Epidermal melanocyte (primary cell): ENCODE data around the gene PERCC1.

Experiments used
- DNase-seq: peaks from one replicate; pipeline ENCODE4 v3.0.0; 2011; ENCODE audit warnings: low spot score; ENCODE audit not compliant: insufficient read length

PERCC1 gene

DNA sequence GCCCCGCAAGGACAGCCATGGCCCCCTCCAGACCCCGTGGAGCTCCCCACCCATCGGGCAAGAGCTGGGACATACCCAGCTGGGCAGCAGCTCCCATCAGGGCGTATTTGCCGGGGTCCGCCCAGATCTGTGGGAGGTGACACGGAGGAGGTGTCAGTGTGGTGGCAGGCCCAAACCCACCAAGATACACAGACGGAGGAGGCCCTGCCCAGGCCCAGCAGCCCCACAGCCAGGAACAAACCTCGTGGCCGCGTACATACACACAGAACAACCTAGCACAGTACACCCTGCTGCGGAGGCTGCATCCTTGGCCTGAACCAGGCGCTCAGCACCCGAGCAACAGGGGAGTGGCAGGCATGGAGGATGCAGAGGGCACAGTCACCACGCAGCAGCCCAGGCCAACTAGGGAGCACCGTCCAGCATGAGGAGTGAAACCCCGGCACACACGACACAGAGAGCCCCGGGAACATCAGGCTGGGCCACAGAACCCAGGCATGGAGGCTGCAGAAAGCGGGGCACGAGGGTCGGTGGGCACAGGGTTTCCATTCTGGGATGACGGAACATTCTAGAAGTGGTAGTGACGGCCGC, 18.4 kb downstream of the PERCC1 start:
- no peak for DNase-seq

GRCh38 chr16:1450218-1450617, 19.3 kb downstream of the PERCC1 start:
- DNase-seq = no peak

- DNase-seq = no peak
Measured at GRCh38 chr16:1450841-1451240, 20.0 kb downstream of the PERCC1 start.

DNA sequence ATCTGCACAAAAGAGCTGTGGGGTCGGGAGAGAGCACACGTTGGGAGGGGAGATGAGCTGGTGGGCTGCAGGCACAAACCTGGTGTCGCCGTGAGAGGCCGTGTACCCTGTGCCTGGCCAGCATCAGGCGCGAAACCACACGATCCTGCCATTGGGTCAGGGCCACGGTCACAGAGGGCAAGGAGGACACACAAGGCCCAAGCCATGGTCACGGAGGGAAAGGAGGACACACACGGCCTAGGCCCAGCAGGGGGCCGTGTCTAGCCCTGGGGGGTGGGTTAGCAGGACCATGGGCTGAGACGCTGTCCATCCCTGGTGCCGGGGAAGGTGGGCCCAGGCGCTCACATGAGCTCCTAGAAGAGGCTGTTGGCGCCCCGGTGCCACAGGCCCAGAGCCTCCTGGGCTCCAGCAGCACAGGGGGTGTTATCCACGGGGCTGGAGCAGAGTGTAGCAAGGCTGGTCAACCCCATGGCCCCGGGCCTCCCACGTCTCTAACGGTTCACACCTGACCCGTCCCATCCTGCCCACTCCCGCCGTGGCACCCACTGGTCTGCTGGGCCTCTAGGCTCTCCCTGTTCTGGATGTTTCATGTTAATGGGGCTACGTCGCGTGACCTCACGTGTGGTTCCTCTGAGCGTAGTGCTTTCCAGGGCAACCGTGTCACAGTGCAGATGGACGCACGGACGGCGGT, 21.0 kb downstream of the PERCC1 start:
- no peak for DNase-seq

DNA sequence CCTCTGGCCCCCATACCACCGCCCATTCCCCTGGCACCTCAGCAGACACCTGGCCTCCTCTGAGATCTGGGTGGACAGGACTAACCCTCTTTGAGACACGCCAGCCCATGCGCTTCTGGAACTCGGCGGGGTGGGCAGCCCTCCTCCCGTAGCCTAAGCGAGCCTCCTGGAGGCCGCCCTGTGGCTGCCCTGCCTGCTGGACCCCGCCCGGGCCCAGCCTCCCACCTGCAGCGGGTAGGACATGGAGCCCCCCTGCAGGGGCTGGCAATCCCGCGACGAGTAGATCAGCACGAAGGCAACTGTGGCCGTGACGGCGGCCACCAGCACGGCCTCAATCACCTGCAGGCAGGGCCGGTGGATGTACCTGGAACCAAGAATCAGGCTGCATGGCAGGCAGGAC, 21.7 kb downstream of the PERCC1 start:
- DNase-seq = no peak

DNA sequence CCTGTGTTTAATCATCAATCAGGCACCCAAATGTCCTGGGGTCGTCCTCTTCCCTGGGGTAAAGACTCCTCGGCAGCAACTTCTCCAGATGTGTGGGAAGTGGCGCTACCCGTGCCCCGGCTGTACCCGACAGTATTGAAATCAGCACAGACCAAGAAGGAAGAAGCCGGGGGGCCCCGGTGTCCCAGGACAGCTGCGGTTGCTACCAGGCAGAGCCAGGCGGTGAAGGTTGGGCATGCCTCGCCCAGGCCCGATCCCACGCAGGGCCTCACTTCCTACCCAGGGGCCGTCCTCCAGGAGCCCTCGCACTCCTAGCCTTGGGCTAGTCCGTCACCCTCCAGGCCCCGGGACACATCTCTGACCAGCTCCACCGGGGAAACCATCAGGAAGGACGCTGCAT, 22.4 kb downstream of the PERCC1 start:
- DNase-seq = no peak

- no peak for DNase-seq
Measured at GRCh38 chr16:1454561-1454960, 23.7 kb downstream of the PERCC1 start.

DNA sequence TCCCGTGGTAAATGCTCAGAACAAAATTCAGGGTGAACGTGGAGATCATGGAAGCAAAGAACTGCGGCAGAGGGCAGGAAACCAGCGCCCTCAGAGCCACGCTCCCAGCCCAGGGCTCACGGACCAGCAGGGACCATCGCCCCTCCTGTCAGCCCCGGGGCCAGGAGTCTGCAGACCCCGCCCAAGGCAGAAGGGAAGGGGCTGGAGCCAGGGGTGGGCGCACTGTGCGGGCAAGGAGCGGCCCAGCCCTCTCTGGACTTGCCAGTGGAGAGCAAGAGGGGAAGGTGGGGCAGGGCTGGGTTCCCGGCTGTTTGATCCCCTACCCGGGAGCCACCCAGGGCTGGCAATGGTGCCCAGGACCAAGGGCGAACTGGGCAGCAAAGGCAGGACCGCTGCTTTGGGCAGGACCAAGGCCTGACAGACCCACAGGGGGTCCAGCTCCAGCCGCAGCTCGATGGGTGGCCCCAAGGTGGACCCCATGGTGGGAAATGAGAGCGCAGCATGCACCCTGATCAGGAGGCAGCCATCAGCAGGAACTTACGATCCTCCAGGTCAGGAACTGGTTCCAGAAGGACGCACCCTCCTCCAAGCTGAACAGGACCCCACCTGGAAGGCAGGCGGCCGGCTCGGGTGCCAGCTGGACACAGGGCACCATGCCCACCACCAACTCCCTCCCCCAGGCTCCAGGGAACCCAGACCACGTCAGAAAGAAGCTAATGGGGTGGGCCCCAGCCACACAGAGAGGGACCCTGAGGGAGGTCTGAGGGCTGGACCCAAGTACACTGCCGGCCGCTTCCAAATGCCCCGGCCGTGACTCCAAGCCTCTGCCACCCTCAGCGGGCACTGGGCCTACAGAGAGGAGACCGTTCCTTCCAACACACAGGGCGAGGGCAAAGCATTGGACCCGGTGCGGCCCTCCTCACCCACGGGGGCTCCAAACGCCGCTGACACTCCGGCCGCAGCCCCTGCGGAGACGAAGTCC, 24.6 kb downstream of the PERCC1 start:
- DNase-seq = no peak

- no peak for DNase-seq
Measured at GRCh38 chr16:1456951-1457350, 26.1 kb downstream of the PERCC1 start.

GRCh38 chr16:1457489-1458245, 26.8 kb downstream of the PERCC1 start:
- DNase-seq = no peak

DNA sequence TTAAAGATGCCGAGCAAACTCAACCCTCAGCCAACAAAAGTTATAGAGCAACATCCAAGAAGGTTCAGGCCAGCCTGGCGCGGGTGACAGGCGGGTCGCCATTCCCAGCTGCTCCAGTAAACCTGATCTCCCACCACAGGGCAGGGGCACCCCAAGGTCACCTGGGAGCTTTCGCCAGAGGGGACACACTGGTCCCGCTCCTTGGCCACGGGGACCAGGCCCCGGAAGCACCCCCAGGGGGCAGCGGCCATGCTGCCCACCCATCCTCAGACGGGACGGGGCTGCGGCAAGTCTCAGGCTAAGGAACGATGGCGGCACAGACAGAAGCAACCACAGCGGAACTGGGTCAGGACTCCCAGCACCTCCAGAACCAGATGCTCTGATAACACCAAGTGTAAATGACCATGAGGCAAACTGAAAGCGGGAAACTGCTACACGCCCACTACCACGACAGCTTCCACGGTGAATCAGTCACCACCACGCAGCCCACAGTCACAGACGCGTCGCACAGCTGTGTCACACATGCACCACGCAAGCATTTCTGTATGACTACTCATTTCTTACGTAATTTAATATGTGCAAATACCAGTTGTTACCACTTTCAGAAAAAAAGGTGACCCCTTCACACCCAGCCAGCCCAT, 27.6 kb downstream of the PERCC1 start:
- no peak for DNase-seq

- no peak for DNase-seq
Measured at GRCh38 chr16:1458977-1459341, 28.1 kb downstream of the PERCC1 start.

DNA sequence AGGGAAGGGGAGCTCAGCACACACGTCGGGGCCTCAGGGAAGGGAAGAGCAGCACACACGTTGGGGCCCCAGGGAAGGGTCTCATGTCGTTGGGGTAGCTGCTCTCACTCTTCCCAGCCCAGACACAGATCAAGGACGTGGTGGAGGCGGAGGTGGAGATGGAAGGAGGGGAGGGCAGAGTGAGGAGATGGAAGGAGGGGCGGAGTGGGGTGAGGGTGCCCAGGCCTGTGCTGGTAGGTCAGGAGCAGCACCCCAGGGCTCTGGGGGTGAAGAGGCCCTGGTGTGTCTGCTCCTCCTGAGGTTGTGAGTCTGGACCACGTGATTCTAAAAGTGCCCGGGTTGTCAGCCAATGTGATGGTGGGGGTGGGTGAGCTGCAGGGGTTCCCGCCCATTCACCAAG, 29.1 kb downstream of the PERCC1 start:
- DNase-seq = no peak

DNA sequence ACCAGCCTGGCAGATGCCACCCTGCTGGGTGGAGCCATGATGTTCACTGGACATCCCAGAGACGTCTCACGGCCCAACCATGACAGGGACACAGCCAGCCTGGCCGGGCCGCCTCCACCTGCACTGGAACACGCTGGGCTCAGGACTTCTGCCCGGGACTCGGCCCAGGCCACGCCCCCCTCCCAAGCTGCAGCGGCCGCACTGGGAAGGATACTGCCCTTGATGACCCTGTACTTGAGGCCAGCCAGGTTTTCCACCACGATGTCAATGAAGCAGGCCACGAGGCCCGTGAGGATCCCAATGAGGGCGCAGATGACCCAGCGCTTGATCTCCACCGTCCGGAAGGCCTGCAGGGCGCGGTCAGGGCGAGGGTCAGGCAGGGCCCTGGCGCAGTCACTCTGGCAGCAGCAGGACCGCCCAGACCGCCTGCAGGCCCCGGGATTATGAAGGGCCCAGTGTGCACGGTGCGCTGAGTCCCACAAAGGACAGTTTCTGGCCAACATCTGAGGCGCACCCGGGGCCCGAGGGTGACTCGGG, 29.8 kb downstream of the PERCC1 start:
- DNase-seq = no peak

DNA sequence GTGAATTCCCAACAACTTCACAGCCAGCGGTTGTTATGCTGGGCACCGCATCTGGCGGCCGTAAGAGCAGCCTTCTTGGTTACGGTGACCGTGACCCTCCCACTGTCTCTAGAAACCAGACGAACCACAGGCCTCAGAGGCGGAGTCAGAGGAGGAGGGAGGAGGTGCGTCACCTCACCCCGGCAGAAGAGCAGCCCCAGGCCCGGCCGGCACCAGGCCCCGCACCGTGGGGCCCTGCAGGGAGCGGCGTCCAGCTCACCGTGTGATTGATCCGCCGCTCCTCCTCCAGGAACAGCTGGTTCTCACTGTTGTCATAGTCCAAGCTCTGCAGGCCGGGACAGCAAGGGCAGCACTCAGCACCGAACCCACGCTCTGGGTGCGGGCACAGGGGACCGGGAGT, 30.3 kb downstream of the PERCC1 start:
- no peak for DNase-seq

GRCh38 chr16:1464196-1464893, 33.5 kb downstream of the PERCC1 start:
- DNase-seq = peak; percentile 64

- no peak for DNase-seq
Measured at GRCh38 chr16:1464894-1465566, 34.2 kb downstream of the PERCC1 start.

GRCh38 chr16:1465567-1465915, 34.7 kb downstream of the PERCC1 start:
- DNase-seq = no peak

DNA sequence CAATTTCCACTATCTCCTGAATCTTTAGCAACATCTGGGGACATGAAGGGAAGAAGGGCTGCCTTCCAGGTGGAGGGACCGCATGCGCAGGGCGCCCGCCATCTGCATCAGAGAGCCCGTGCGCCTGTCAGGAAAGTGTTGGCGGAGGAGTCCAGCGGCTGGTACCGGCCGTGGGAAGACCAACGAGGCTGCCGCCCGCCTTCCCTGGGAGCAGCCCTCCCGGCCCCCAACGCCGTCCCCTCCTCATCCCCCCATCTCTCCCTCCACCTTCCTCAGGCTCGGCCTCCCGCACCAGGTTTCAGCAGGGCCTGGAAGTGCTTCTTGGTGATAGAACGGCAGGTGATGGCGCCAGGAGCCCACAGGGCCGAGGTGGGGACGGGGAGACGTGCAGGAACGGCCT, 35.2 kb downstream of the PERCC1 start:
- no peak for DNase-seq
